ENCODE data around the gene DOCK1.

The DOCK1 gene

GRCh38 chr10:127472976-127473375, 567.7 kb downstream of the DOCK1 start:
- H3K9ac ChIP-seq (ENCODE audit: low read depth, low read length), result no peak overlapping the region
- no peaks in the 10 kb centered on the region for H3K4me1 ChIP-seq (ENCODE audit: control insufficient read depth, insufficient read depth, low read length)
- H3K4me2 ChIP-seq (ENCODE audit: low read length), result no peak overlapping the region
- H3K9me3 ChIP-seq (replicated peaks; ENCODE audit: low read length), result no peaks in the 10 kb centered on the region
- H3K4me3 ChIP-seq (ENCODE audit: low read length), result no peak overlapping the region
- H3K27me3 ChIP-seq (ENCODE audit: control insufficient read depth, insufficient read depth, low read length), result no peaks in the 10 kb centered on the region
- H3K36me3 ChIP-seq (ENCODE audit: insufficient read depth, low read length), result no peaks in the 10 kb centered on the region

- Histone ChIP-seq H3K27me3 (ENCODE audit: control insufficient read depth, insufficient read depth, low read length) (no peaks in the 10 kb centered on the region), H3K9me3 (replicated peaks; ENCODE audit: low read length) (no peaks in the 10 kb centered on the region), H3K4me3 (ENCODE audit: low read length) (no peak overlapping the region), H3K9ac (ENCODE audit: low read depth, low read length) (no peak overlapping the region), H3K4me1 (ENCODE audit: control insufficient read depth, insufficient read depth, low read length) (no peaks in the 10 kb centered on the region), H3K36me3 (ENCODE audit: insufficient read depth, low read length) (no peaks in the 10 kb centered on the region), H3K4me2 (ENCODE audit: low read length) (no peak overlapping the region)
These were observed 569.3 kb downstream of the DOCK1 start for GRCh38 chr10:127474501-127474900.

- no peak overlapping the region for H3K4me2 ChIP-seq (ENCODE audit: low read length)
- no peaks in the 10 kb centered on the region for H3K4me1 ChIP-seq (ENCODE audit: control insufficient read depth, insufficient read depth, low read length)
- no peaks in the 10 kb centered on the region for H3K9me3 ChIP-seq (replicated peaks; ENCODE audit: low read length)
- no peaks in the 10 kb centered on the region for H3K36me3 ChIP-seq (ENCODE audit: insufficient read depth, low read length)
- H3K9ac ChIP-seq (ENCODE audit: low read depth, low read length), result no peak overlapping the region
- H3K4me3 ChIP-seq (ENCODE audit: low read length), result no peak overlapping the region
- no peaks in the 10 kb centered on the region for H3K27me3 ChIP-seq (ENCODE audit: control insufficient read depth, insufficient read depth, low read length)
These were observed 580.1 kb downstream of the DOCK1 start for GRCh38 chr10:127485153-127485857.

GRCh38 chr10:127486355-127486754, 581.1 kb downstream of the DOCK1 start:
- Histone ChIP-seq H3K9me3 (replicated peaks; ENCODE audit: low read length) (no peaks in the 10 kb centered on the region), H3K4me3 (ENCODE audit: low read length) (no peak overlapping the region), H3K36me3 (ENCODE audit: insufficient read depth, low read length) (no peaks in the 10 kb centered on the region), H3K9ac (ENCODE audit: low read depth, low read length) (no peak overlapping the region), H3K4me1 (ENCODE audit: control insufficient read depth, insufficient read depth, low read length) (no peaks in the 10 kb centered on the region), H3K4me2 (ENCODE audit: low read length) (no peak overlapping the region), H3K27me3 (ENCODE audit: control insufficient read depth, insufficient read depth, low read length) (no peaks in the 10 kb centered on the region)

GRCh38 chr10:127492607-127493250, 587.5 kb downstream of the DOCK1 start:
- Histone ChIP-seq H3K36me3 (ENCODE audit: insufficient read depth, low read length) (no peaks in the 10 kb centered on the region), H3K4me1 (ENCODE audit: control insufficient read depth, insufficient read depth, low read length) (no peaks in the 10 kb centered on the region), H3K9me3 (replicated peaks; ENCODE audit: low read length) (no peaks in the 10 kb centered on the region), H3K9ac (ENCODE audit: low read depth, low read length) (no peak overlapping the region), H3K4me3 (ENCODE audit: low read length) (no peak overlapping the region), H3K4me2 (ENCODE audit: low read length) (no peak overlapping the region), H3K27me3 (ENCODE audit: control insufficient read depth, insufficient read depth, low read length) (no peaks in the 10 kb centered on the region)

- H3K27me3 ChIP-seq (ENCODE audit: control insufficient read depth, insufficient read depth, low read length), result no peaks in the 10 kb centered on the region
- no peaks in the 10 kb centered on the region for H3K9me3 ChIP-seq (replicated peaks; ENCODE audit: low read length)
- H3K4me3 ChIP-seq (ENCODE audit: low read length), result no peak overlapping the region
- no peak overlapping the region for H3K4me2 ChIP-seq (ENCODE audit: low read length)
- H3K9ac ChIP-seq (ENCODE audit: low read depth, low read length), result no peak overlapping the region
- H3K36me3 ChIP-seq (ENCODE audit: insufficient read depth, low read length), result no peaks in the 10 kb centered on the region
- H3K4me1 ChIP-seq (ENCODE audit: control insufficient read depth, insufficient read depth, low read length), result no peaks in the 10 kb centered on the region
These were observed 590.8 kb downstream of the DOCK1 start for GRCh38 chr10:127496035-127496434.

- Histone ChIP-seq H3K4me2 (ENCODE audit: low read length) (no peak overlapping the region), H3K27me3 (ENCODE audit: control insufficient read depth, insufficient read depth, low read length) (no peaks in the 10 kb centered on the region), H3K4me3 (ENCODE audit: low read length) (no peak overlapping the region), H3K9me3 (replicated peaks; ENCODE audit: low read length) (no peaks in the 10 kb centered on the region), H3K9ac (ENCODE audit: low read depth, low read length) (no peak overlapping the region), H3K4me1 (ENCODE audit: control insufficient read depth, insufficient read depth, low read length) (no peaks in the 10 kb centered on the region), H3K36me3 (ENCODE audit: insufficient read depth, low read length) (no peaks in the 10 kb centered on the region)
These were observed 592.5 kb downstream of the DOCK1 start for GRCh38 chr10:127497685-127498084.

GRCh38 chr10:127498087-127498486, 592.9 kb downstream of the DOCK1 start:
- H3K36me3 ChIP-seq (ENCODE audit: insufficient read depth, low read length), result no peaks in the 10 kb centered on the region
- no peaks in the 10 kb centered on the region for H3K9me3 ChIP-seq (replicated peaks; ENCODE audit: low read length)
- no peak overlapping the region for H3K4me2 ChIP-seq (ENCODE audit: low read length)
- no peak overlapping the region for H3K4me3 ChIP-seq (ENCODE audit: low read length)
- no peaks in the 10 kb centered on the region for H3K27me3 ChIP-seq (ENCODE audit: control insufficient read depth, insufficient read depth, low read length)
- no peak overlapping the region for H3K9ac ChIP-seq (ENCODE audit: low read depth, low read length)
- H3K4me1 ChIP-seq (ENCODE audit: control insufficient read depth, insufficient read depth, low read length), result no peaks in the 10 kb centered on the region

- Histone ChIP-seq H3K4me2 (ENCODE audit: low read length) (no peak overlapping the region), H3K9me3 (replicated peaks; ENCODE audit: low read length) (no peaks in the 10 kb centered on the region), H3K4me3 (ENCODE audit: low read length) (no peak overlapping the region), H3K9ac (ENCODE audit: low read depth, low read length) (no peak overlapping the region), H3K4me1 (ENCODE audit: control insufficient read depth, insufficient read depth, low read length) (no peaks in the 10 kb centered on the region), H3K27me3 (ENCODE audit: control insufficient read depth, insufficient read depth, low read length) (no peaks in the 10 kb centered on the region), H3K36me3 (ENCODE audit: insufficient read depth, low read length) (no peaks in the 10 kb centered on the region)
These were observed 594.9 kb downstream of the DOCK1 start for GRCh38 chr10:127500127-127500526.

Measured in skeletal muscle satellite cell (primary cell).